ENCODE results near the gene ARHGAP22.
"Not testable (repeated sequence)": the region's sequence is repeated elsewhere in the genome, so short reads cannot be mapped to it uniquely, and the experiment has no call there.

Gene ARHGAP22

DNA sequence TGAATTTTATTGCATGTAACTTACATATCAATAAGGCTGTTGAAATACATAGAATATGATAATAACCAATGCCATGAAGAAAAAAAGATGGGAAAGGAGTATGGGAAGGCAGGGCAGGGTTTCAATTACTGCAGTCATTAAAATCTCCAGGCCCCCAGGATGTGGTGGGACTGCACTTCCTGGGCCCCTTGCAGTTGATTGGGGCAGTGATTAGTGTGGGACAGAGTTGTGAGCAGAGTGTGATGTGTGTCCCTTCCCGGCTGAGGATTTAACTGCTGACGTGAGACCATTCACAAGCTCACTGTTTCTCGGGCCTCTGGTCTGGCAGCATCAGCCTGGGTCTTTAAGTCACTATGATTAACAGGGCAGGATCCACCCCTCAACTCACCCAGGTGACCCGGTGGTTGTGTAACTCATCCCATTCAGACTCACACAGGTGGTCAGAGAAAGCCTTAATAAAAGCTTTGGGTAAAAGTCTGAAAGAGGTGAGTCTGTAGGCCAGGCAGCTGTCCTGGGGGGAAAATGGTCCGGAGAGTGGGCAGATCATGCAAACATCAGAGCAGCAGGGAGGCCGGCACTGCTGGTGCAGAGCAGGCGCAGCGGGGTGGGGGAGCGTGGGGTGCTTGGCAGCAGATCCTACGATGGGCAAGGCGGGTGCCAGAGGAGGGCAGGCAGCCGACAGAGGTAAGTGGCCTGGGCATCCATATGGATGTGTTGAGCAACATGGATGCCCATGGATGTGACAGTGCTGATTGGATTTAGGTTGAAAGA lies 43.5 kb upstream of the ARHGAP22 start:
- TF ChIP-seq CTCF (IDR thresholded peaks at IDR 0.05; ENCODE audit: low read depth, low read length): no peak
- no peak overlapping the region for H3K4me3 ChIP-seq (ENCODE audit: low read depth, low read length)

DNA sequence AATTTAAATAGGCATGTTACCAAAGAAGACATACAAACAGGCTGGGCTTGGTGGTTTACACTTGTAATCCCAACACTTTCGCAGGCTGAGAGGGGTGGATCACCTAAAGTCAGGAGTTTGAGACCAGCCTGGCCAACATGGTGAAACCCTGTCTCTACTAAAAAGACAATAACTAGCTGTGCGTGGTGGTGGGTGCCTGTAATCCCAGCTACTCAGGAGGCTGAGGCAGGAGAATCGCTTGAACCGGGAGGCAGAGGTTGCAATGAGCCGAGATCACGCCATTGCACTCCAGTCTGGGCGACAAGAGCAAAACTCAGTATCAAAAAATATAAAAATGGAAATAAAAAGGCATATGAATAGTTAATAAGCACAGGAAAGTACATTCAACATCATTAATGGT lies 42.2 kb upstream of the ARHGAP22 start:
- not testable (repeated sequence) for H3K4me3 ChIP-seq (ENCODE audit: low read depth, low read length)

DNA sequence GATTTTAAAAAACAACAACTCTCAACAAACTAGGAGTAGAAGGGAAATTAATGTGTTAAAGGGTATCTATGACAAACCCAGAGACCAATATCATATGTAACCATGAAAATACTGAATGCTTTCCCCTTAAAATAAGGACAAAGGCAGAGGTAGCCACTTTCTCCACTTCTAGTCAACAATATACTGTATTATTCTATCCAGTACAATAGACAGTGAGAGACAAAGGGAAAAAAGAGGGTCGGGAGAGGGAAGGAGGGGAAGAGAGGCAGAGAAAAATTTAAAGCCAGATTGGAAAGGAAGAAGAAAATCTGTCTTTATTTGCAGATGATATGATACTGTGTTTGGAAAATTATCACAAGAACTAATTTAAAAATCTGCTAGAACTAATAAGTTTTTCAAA lies 40.7 kb upstream of the ARHGAP22 start:
- TF ChIP-seq CTCF (IDR thresholded peaks at IDR 0.05; ENCODE audit: low read depth, low read length): no peak
- no peak overlapping the region for H3K4me3 ChIP-seq (ENCODE audit: low read depth, low read length)

GRCh38 chr10:48641099-48641690 lies 36.3 kb upstream of the ARHGAP22 start:
- H3K4me3 ChIP-seq (ENCODE audit: low read depth, low read length): not testable (repeated sequence)

DNA sequence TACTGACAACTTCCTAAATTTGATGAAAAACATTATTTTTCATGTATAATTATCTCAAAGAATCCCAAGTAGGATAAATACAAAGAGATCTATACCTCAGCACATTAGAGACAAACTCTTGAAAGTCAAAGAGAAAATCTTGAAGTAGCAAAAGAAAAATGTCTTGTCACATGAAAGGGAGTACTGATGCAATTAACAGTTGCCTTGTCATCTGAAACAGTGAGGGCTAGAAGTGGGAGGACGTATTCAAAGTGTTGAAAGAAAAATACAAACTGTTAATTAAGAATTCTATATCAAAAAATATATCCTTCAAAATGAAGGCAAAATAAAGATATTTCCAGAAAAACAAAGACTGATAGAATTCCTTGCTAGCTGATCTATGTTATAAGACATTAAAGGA lies 35.5 kb upstream of the ARHGAP22 start:
- no peak overlapping the region for H3K4me3 ChIP-seq (ENCODE audit: low read depth, low read length)
- no peak for TF ChIP-seq CTCF (IDR thresholded peaks at IDR 0.05; ENCODE audit: low read depth, low read length)

GRCh38 chr10:48639632-48640031 lies 34.8 kb upstream of the ARHGAP22 start:
- TF ChIP-seq CTCF (IDR thresholded peaks at IDR 0.05; ENCODE audit: low read depth, low read length): no peak

DNA sequence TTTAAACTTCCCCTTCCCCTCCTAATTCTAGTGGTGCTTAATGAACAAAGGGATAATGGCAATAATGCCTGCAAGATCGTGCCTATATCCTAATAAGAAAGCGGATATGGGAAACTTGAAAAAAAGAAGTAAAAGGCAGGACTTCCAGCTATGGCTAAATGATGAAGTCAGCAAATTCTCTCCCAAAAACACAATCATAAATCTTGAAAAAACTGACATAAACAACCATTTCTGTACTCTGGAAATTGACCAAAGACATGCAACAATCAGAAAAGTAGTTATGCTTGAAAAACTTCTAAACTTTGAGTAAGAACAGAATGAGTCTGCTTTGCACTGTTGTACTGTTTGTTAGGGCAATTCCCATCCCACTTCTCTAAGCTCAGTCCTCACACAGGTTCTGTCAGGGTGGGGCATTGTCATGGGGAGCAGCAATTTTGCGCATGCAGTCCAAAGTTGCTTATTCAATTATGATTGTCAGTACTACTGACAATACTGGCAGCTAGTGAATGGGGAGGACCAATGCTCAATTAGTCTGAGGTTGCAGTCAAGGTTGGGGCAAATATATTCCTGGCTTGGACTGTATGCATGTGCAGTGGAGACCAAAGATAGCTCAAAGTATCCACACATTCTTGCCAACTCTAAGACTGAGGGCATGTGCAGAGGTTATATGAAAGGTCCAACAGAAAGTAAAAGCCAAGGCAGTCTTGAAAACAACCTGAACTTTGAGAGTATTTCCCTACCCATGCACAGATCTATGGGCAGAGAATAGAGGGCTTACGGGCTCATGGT lies 34.1 kb upstream of the ARHGAP22 start:
- no peak for TF ChIP-seq CTCF (IDR thresholded peaks at IDR 0.05; ENCODE audit: low read depth, low read length)
- H3K4me3 ChIP-seq (ENCODE audit: low read depth, low read length): no peak overlapping the region

More at GRCh38 chr10:48639632-48640031, 34.8 kb upstream of the ARHGAP22 start:
- H3K4me3 ChIP-seq (ENCODE audit: low read depth, low read length): no peak overlapping the region

- H3K4me3 ChIP-seq (ENCODE audit: low read depth, low read length): no peak overlapping the region
- no peak for TF ChIP-seq CTCF (IDR thresholded peaks at IDR 0.05; ENCODE audit: low read depth, low read length)
Observed at GRCh38 chr10:48638158-48638557, 33.3 kb upstream of the ARHGAP22 start.
